ENCODE measurements around the gene DUXB. TPM values are rescaled to one million over a fixed set of nuclear protein-coding genes. Genes with fewer than 3 reads are reported as not detected.

Gene DUXB
- total and polyA plus RNA-seq, 2 experiments from 2014 or later, result not detected

DNA sequence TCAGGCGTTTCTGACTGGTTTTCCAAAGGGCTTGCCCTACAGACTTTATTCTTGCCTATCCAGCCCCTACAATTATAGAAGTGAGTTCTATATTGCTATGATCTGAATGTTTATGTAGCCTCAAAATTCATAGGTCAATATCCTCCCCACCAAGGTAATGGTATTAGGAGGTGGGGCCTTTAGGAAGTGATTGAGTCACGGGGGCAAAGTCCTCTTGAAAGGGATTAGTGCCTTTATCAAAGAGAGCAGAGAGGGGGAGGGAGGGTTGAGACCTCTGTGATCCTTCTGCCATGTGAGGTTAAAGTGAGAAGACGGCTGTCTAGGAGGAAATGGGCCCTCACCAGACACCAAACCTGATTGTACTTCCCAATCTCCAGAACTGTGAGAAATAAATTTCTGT, 26.0 kb upstream of the DUXB start (continued):
- TF ChIP-seq, protein P1, sequence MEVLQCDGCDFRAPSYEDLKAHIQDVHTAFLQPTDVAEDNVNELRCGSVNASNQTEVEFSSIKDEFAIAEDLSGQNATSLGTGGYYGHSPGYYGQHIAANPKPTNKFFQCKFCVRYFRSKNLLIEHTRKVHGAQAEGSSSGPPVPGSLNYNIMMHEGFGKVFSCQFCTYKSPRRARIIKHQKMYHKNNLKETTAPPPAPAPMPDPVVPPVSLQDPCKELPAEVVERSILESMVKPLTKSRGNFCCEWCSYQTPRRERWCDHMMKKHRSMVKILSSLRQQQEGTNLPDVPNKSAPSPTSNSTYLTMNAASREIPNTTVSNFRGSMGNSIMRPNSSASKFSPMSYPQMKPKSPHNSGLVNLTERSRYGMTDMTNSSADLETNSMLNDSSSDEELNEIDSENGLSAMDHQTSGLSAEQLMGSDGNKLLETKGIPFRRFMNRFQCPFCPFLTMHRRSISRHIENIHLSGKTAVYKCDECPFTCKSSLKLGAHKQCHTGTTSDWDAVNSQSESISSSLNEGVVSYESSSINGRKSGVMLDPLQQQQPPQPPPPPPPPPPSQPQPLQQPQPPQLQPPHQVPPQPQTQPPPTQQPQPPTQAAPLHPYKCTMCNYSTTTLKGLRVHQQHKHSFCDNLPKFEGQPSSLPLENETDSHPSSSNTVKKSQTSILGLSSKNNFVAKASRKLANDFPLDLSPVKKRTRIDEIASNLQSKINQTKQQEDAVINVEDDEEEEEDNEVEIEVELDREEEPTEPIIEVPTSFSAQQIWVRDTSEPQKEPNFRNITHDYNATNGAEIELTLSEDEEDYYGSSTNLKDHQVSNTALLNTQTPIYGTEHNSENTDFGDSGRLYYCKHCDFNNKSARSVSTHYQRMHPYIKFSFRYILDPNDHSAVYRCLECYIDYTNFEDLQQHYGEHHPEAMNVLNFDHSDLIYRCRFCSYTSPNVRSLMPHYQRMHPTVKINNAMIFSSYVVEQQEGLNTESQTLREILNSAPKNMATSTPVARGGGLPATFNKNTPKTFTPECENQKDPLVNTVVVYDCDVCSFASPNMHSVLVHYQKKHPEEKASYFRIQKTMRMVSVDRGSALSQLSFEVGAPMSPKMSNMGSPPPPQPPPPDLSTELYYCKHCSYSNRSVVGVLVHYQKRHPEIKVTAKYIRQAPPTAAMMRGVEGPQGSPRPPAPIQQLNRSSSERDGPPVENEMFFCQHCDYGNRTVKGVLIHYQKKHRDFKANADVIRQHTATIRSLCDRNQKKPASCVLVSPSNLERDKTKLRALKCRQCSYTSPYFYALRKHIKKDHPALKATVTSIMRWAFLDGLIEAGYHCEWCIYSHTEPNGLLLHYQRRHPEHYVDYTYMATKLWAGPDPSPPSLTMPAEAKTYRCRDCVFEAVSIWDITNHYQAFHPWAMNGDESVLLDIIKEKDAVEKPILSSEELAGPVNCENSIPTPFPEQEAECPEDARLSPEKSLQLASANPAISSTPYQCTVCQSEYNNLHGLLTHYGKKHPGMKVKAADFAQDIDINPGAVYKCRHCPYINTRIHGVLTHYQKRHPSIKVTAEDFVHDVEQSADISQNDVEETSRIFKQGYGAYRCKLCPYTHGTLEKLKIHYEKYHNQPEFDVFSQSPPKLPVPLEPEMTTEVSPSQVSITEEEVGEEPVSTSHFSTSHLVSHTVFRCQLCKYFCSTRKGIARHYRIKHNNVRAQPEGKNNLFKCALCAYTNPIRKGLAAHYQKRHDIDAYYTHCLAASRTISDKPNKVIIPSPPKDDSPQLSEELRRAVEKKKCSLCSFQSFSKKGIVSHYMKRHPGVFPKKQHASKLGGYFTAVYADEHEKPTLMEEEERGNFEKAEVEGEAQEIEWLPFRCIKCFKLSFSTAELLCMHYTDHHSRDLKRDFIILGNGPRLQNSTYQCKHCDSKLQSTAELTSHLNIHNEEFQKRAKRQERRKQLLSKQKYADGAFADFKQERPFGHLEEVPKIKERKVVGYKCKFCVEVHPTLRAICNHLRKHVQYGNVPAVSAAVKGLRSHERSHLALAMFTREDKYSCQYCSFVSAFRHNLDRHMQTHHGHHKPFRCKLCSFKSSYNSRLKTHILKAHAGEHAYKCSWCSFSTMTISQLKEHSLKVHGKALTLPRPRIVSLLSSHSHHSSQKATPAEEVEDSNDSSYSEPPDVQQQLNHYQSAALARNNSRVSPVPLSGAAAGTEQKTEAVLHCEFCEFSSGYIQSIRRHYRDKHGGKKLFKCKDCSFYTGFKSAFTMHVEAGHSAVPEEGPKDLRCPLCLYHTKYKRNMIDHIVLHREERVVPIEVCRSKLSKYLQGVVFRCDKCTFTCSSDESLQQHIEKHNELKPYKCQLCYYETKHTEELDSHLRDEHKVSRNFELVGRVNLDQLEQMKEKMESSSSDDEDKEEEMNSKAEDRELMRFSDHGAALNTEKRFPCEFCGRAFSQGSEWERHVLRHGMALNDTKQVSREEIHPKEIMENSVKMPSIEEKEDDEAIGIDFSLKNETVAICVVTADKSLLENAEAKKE (CRISPR knock-in tag; IDR thresholded peaks at IDR 0.05), result no peak
- no peak for TF ChIP-seq POLR2AphosphoS5 (IDR thresholded peaks at IDR 0.05; ENCODE audit: low read depth)

DNA sequence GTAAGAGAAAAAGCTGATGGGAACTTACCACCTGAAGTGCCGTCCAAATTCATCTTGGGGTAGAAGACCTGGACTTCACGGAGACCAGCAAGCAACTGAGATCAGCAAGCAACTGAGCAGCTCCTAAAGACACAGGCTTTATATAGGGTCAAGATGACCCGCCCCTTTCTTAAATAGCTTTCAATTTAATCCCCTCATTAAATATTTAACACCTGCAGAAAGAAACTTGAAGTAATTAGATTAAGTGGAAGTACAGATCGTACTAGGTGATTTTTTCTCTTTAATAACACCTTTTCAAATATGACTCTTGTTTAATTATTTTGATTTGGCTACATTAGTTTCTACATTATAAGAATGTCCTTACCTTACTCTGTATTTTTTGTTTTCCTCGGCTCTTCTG, 25.1 kb upstream of the DUXB start, which contains the start of gene CPHXL:
Gene CPHXL, minus strand, starts transcription at position 101 of the 400 bp plus-strand sequence. Its CDS starts 48 bp downstream, at position 53.
- Histone ChIP-seq H3F3A (replicated peaks; ENCODE audit: low read depth) (no peaks in the 10 kb centered on the region), H3K4me1 (ENCODE audit: insufficient read depth) (no peaks in the 10 kb centered on the region), H3K79me2 (replicated peaks; ENCODE audit: insufficient read depth) (no peaks in the 10 kb centered on the region), H3K27ac (ENCODE audit: low read depth) (no peak within 1 kb of the TSS), H3K9me2 (ENCODE audit: insufficient read depth) (no peaks in the 10 kb centered on the region), H2AFZ (no peak within 1 kb of the TSS), H3K4me3 (no peak within 1 kb of the TSS), H3K27me3 (ENCODE audit: insufficient read depth) (no peaks in the 10 kb centered on the region), H4K20me1 (replicated peaks; ENCODE audit: insufficient read depth) (no peaks in the 10 kb centered on the region), H3K36me3 (ENCODE audit: insufficient read depth) (no peaks in the 10 kb centered on the region), H3K4me2 (no peak within 1 kb of the TSS)
- 0 out of 3 replicates have a peak, but pooled peaks cover 7% of the 10 kb centered on the region for H3K36me3 Mint-ChIP-seq (ENCODE audit: low read depth)
- no peaks in the 10 kb centered on the region for H3K27me3 Mint-ChIP-seq (ENCODE audit: insufficient read depth, low read depth, poor library complexity)
- peaks cover 61% of the 10 kb centered on the region for H3K9me3 Mint-ChIP-seq
- H3K4me1 Mint-ChIP-seq, result no peaks in the 10 kb centered on the region
- ATAC-seq (no peak), DNase-seq (ENCODE audit: low spot score) (no peak)
- no peak within 1 kb of the TSS for H3K4me3 Mint-ChIP-seq
- H3K27ac Mint-ChIP-seq, result no peak within 1 kb of the TSS
- TF ChIP-seq JUNB (IDR thresholded peaks at IDR 0.05; ENCODE audit: unreplicated experiment) (no peak), ZNF114 (CRISPR knock-in tag; IDR thresholded peaks at IDR 0.05) (no peak), EZH2 (IDR thresholded peaks at IDR 0.05; ENCODE audit: low read depth, unreplicated experiment) (no peak)
- TF ChIP-seq, protein P2, sequence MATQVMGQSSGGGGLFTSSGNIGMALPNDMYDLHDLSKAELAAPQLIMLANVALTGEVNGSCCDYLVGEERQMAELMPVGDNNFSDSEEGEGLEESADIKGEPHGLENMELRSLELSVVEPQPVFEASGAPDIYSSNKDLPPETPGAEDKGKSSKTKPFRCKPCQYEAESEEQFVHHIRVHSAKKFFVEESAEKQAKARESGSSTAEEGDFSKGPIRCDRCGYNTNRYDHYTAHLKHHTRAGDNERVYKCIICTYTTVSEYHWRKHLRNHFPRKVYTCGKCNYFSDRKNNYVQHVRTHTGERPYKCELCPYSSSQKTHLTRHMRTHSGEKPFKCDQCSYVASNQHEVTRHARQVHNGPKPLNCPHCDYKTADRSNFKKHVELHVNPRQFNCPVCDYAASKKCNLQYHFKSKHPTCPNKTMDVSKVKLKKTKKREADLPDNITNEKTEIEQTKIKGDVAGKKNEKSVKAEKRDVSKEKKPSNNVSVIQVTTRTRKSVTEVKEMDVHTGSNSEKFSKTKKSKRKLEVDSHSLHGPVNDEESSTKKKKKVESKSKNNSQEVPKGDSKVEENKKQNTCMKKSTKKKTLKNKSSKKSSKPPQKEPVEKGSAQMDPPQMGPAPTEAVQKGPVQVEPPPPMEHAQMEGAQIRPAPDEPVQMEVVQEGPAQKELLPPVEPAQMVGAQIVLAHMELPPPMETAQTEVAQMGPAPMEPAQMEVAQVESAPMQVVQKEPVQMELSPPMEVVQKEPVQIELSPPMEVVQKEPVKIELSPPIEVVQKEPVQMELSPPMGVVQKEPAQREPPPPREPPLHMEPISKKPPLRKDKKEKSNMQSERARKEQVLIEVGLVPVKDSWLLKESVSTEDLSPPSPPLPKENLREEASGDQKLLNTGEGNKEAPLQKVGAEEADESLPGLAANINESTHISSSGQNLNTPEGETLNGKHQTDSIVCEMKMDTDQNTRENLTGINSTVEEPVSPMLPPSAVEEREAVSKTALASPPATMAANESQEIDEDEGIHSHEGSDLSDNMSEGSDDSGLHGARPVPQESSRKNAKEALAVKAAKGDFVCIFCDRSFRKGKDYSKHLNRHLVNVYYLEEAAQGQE (IDR thresholded peaks at IDR 0.05; ENCODE audit: unreplicated experiment), result no peak
- TF ChIP-seq, protein P3, sequence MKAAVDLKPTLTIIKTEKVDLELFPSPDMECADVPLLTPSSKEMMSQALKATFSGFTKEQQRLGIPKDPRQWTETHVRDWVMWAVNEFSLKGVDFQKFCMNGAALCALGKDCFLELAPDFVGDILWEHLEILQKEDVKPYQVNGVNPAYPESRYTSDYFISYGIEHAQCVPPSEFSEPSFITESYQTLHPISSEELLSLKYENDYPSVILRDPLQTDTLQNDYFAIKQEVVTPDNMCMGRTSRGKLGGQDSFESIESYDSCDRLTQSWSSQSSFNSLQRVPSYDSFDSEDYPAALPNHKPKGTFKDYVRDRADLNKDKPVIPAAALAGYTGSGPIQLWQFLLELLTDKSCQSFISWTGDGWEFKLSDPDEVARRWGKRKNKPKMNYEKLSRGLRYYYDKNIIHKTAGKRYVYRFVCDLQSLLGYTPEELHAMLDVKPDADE (IDR thresholded peaks at IDR 0.05), result no peak
- TF ChIP-seq, protein P4, sequence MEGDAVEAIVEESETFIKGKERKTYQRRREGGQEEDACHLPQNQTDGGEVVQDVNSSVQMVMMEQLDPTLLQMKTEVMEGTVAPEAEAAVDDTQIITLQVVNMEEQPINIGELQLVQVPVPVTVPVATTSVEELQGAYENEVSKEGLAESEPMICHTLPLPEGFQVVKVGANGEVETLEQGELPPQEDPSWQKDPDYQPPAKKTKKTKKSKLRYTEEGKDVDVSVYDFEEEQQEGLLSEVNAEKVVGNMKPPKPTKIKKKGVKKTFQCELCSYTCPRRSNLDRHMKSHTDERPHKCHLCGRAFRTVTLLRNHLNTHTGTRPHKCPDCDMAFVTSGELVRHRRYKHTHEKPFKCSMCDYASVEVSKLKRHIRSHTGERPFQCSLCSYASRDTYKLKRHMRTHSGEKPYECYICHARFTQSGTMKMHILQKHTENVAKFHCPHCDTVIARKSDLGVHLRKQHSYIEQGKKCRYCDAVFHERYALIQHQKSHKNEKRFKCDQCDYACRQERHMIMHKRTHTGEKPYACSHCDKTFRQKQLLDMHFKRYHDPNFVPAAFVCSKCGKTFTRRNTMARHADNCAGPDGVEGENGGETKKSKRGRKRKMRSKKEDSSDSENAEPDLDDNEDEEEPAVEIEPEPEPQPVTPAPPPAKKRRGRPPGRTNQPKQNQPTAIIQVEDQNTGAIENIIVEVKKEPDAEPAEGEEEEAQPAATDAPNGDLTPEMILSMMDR (conservative IDR thresholded peaks at IDR 0.05; ENCODE audit: low read depth in 2 of 2), result no peak

Data from GM23338 (cell line).